HEK293T (cell line): ENCODE measurements around the gene CLDN8.

Experiments used
- ARNT ChIP-seq: fragments of 450-650 bp; IDR thresholded peaks from 2 replicates; pipeline ENCODE4 v1.6.1; 2017; ENCODE audit warnings: mild to moderate bottlenecking
- BHLHE40 ChIP-seq: fragments of 450-650 bp; IDR thresholded peaks from 2 replicates; pipeline ENCODE4 v1.6.1; 2016; ENCODE audit warnings: mild to moderate bottlenecking, moderate library complexity, borderline replicate concordance
- ELF4 ChIP-seq: fragments of 450-650 bp; IDR thresholded peaks from 2 replicates; pipeline ENCODE4 v1.6.1; 2017; ENCODE audit warnings: antibody characterized with exemption
- FOXK2 ChIP-seq: fragments of 450-650 bp; IDR thresholded peaks from 2 replicates; pipeline ENCODE4 v1.6.1; 2016; ENCODE audit warnings: mild to moderate bottlenecking
- FOXM1 ChIP-seq: fragments of 450-650 bp; IDR thresholded peaks from 2 replicates; pipeline ENCODE4 v1.6.1; 2017; ENCODE audit warnings: mild to moderate bottlenecking, borderline replicate concordance
- HDGF ChIP-seq: fragments of 450-650 bp; IDR thresholded peaks from 2 replicates; pipeline ENCODE4 v1.6.1; 2017; ENCODE audit warnings: antibody characterized with exemption, borderline replicate concordance
- L3MBTL2 ChIP-seq: fragments of 450-650 bp; conservative IDR thresholded peaks from 2 replicates; pipeline ENCODE4 v1.6.1; 2016; ENCODE audit warnings: mild to moderate bottlenecking
- SP1 ChIP-seq: fragments of 450-650 bp; IDR thresholded peaks from 2 replicates; pipeline ENCODE4 v1.6.1; 2017
- SUZ12 ChIP-seq: fragments of 450-650 bp; IDR thresholded peaks from 2 replicates; pipeline ENCODE4 v1.6.1; 2016; ENCODE audit warnings: mild to moderate bottlenecking
- ZNF384 ChIP-seq: fragments of 450-650 bp; IDR thresholded peaks from 2 replicates; pipeline ENCODE4 v1.6.1; 2016

DNA sequence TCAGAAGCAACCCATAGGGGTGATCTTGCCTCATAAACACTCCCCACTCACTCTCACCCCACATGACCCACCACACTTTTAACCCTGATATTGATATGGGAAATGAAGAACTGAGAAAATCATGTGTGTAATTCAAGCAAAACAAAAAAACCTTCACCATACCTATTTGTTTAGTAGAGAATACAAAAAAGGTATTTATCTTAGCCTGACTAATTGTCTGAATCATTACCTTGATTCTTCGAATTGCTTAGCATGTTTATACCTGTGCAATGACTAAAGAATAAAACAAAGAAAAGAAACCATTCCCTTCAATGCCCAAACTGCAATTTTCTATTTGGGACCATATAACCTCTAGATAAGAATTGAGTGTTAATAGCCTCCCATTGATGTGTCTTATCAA is 51.1 kb downstream of the CLDN8 start:
- TF ChIP-seq SUZ12 (no peak), ELF4 (no peak), HDGF (no peak), SP1 (no peak), ARNT (no peak), L3MBTL2 (no peak), BHLHE40 (no peak), ZNF384 (no peak), FOXK2 (no peak), FOXM1 (no peak)
